Left ventricle myocardium inferior (tissue), 1 donor: Measurements from ENCODE around the gene SPARC. TPM values are rescaled to one million over a fixed set of nuclear protein-coding genes. Genes with fewer than 3 reads are reported as not detected.
A peak's percentile ranks its signal among the peaks of the same experiment; 100 is the strongest.

Experiments used
- DNase-seq: peaks from one replicate; pipeline ENCODE4 v3.0.0-alpha.2; 2020
- H3K27ac ChIP-seq: fragments of 200-600 bp; replicated peaks from 2 replicates; pipeline ENCODE4 v1.8.0; 2021
- H3K27me3 ChIP-seq: fragments of 200-600 bp; 2 replicates; pipeline ENCODE4 v1.8.0; 2021; ENCODE audit warnings: low read depth
- H3K36me3 ChIP-seq: fragments of 200-600 bp; 2 replicates; pipeline ENCODE4 v1.8.0; 2021
- H3K4me1 ChIP-seq: fragments of 200-600 bp; 2 replicates; pipeline ENCODE4 v1.8.0; 2021
- H3K4me3 ChIP-seq: fragments of 200-600 bp; 2 replicates; pipeline ENCODE4 v1.8.0; 2021; ENCODE audit warnings: mild to moderate bottlenecking, moderate library complexity
- H3K9me3 ChIP-seq: fragments of 200-600 bp; replicated peaks from 2 replicates; pipeline ENCODE4 v1.8.0; 2021
- intact Hi-C: fragments of 100-400 bp; cut with micrococcal nuclease; formaldehyde crosslinking; loops from one replicate; pipeline ENCODE4 v1.11.0; 2022
- total RNA-seq: library from RNA; stranded (reverse); fragmentation: NEBNext Ultra II Directional; extraction: Animal tissue kit (Norgen Biotek cat#: 25700); gene quantifications from one replicate; pipeline ENCODE4 v1.2.1, GENCODE V29; 2021
- TF ChIP-seq, protein P1 (sequence below): fragments of 200-600 bp; IDR thresholded peaks from 2 replicates; pipeline ENCODE4 v1.8.0; 2021; ENCODE audit warnings: antibody characterized with exemption, mild to moderate bottlenecking, borderline replicate concordance
- donor health status: DM: no; HTN: yes; CAD: no; lungs with severe emphysema.

The SPARC gene
- total RNA-seq, 1 donor from 2014 or later, result 477 TPM

DNA sequence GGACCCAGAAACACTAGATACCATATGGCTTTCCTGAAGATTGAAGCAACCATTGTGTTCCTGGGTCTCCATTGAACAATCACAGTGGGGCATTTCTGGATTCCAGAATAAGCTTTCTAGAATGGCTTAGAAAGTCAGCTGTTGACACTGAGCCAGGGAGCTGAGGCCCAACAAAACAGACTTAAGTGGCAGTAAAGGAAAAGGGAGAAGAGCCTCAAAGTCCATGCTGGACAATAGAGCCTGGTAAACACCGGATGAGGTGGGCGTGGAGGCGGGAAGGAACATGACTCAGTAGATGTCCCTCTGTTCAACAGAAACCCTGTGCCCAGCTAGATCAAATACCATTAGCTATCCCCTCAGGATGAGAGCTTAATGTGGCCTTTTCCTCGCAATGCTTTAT is 14.8 kb downstream of the SPARC start:
- intact Hi-C loops, result no loop called here
- DNase-seq, result no peak
- peak overlapping the region; percentile 93 for H3K27ac ChIP-seq
- H3K27me3 ChIP-seq, result no peaks in the 10 kb centered on the region
- peaks cover 74% of the 10 kb centered on the region for H3K36me3 ChIP-seq
- H3K9me3 ChIP-seq, result no peaks in the 10 kb centered on the region
- H3K4me1 ChIP-seq, result peaks cover 100% of the 10 kb centered on the region
- TF ChIP-seq, protein P1, sequence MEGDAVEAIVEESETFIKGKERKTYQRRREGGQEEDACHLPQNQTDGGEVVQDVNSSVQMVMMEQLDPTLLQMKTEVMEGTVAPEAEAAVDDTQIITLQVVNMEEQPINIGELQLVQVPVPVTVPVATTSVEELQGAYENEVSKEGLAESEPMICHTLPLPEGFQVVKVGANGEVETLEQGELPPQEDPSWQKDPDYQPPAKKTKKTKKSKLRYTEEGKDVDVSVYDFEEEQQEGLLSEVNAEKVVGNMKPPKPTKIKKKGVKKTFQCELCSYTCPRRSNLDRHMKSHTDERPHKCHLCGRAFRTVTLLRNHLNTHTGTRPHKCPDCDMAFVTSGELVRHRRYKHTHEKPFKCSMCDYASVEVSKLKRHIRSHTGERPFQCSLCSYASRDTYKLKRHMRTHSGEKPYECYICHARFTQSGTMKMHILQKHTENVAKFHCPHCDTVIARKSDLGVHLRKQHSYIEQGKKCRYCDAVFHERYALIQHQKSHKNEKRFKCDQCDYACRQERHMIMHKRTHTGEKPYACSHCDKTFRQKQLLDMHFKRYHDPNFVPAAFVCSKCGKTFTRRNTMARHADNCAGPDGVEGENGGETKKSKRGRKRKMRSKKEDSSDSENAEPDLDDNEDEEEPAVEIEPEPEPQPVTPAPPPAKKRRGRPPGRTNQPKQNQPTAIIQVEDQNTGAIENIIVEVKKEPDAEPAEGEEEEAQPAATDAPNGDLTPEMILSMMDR, result no peak
- no peak overlapping the region for H3K4me3 ChIP-seq

DNA sequence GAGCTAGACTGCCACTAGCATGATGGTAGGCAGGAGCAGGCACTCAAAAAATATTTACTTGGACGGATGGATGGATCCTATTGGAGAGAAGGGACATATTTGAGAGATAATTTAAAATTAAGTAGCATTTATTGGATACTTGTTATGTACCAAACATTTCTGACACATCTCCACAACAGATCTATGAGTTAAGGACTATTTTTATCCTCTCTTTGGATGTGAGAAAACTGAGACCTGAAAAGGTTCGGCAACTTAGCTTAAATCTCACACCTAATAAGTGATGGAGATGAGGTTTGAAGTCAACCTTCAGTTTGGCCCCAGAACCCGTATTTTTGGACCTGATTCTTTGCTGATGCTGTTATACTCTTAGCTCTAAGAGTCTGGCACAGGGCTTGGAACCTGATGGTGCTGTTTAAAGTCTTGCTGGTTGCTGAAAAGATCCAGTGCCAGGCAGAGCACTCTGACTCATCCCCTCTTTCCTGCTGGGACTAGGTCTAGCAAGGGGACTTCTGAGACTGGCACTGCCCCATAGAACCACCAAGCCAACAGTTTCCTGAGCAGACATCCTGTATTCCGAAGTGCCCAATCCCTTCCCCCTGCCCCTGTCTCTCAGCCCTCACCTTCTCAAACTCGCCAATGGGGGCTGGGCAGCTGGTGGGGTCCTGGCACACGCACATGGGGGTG is 15.6 kb downstream of the SPARC start:
- Histone ChIP-seq H3K27ac (peak overlapping the region; percentile 93), H3K4me3 (no peak overlapping the region), H3K27me3 (no peaks in the 10 kb centered on the region), H3K36me3 (peaks cover 83% of the 10 kb centered on the region), H3K4me1 (peaks cover 100% of the 10 kb centered on the region), H3K9me3 (no peaks in the 10 kb centered on the region)
- TF ChIP-seq, protein P1, result no peak
- intact Hi-C loops, result no loop called here
- DNase-seq, result no peak

DNA sequence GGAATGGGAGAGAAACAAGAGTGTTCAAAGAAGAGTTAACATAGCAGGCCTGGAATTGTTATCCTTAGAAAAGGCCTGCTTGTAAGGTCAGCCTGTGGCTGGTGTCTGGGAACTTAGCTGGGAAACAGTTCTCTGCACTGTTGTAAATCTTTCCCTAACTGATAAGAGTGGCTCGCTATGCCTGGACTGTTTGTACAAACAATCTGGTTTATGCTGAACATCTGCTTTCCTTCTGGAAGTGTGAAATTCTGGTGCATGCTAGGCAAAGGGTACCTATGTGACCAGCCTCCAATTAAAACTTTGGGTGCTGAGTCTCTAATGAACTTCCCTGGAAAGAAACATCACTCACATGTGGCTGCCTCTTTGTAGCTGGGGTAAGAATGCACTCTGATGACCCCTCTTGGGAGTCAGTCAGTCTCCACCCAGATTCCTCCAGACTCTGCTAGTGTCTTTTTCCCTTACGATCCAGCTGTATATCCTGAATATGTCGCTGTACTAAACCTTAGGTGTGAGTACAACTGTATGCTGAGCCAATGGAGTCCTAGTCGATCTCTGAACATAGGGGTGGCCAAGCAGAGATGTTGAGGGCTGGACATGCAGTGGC is 16.5 kb downstream of the SPARC start:
- peaks cover 100% of the 10 kb centered on the region for H3K4me1 ChIP-seq

DNA sequence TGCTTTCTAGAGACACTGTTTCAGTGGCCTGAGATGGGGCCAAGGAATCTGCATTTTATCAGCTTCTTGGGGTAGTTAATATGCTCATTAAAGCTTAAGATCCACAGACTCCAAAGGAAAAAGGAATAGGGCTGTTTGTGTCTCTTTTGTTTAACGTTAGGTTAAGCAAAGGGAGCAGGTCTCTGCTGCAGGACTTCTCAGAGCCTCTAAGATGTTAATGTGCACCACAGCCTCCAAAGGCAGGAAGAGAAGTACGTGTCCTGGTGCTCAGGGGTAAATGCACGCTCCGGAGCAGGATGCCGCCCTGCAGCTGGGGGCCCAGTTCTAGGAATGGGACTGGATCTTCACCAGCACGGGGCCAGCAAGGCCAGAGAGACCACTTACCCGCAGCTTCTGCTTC is 19.6 kb downstream of the SPARC start:
- no peak for DNase-seq
- intact Hi-C loops, result no loop called here
- no peaks in the 10 kb centered on the region for H3K9me3 ChIP-seq
- H3K4me1 ChIP-seq, result peaks cover 100% of the 10 kb centered on the region
- TF ChIP-seq, protein P1, result no peak
- H3K36me3 ChIP-seq, result peaks cover 88% of the 10 kb centered on the region
- H3K27me3 ChIP-seq, result no peaks in the 10 kb centered on the region
- no peak overlapping the region for H3K4me3 ChIP-seq
- H3K27ac ChIP-seq, result peak overlapping the region; percentile 93

More for the DNA sequence above, 16.5 kb downstream of the SPARC start:
- intact Hi-C loops, result no loop called here
- Histone ChIP-seq H3K36me3 (peaks cover 87% of the 10 kb centered on the region), H3K4me3 (no peak overlapping the region), H3K27me3 (no peaks in the 10 kb centered on the region), H3K27ac (peak overlapping the region; percentile 93), H3K9me3 (no peaks in the 10 kb centered on the region)
- TF ChIP-seq, protein P1, result no peak
- no peak for DNase-seq

DNA sequence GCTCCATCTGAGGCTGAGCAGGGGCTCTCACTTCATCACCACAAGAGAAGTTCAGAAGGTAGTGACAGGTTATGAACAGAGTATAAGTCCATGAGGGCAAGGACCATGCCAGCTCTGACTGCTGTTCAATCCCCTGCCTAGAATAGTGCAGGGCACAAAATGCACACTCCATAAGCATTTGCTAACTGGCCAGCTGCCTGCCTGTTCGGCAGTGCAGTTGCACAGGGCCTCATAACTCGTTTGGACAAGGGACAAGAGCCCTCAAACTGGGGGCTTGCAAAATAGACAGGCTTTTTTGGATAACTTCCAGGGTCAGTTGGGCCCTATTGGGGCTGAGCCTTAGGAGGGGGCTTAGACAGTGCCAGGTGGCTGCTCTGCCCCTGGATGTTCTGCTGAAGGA is 21.1 kb downstream of the SPARC start:
- peaks cover 98% of the 10 kb centered on the region for H3K4me1 ChIP-seq
- no peak for DNase-seq
- intact Hi-C loops, result no loop called here
- peaks cover 83% of the 10 kb centered on the region for H3K36me3 ChIP-seq
- no peaks in the 10 kb centered on the region for H3K9me3 ChIP-seq
- no peaks in the 10 kb centered on the region for H3K27me3 ChIP-seq
- no peak overlapping the region for H3K4me3 ChIP-seq
- H3K27ac ChIP-seq, result peak overlapping the region; percentile 93
- TF ChIP-seq, protein P1, result no peak
